PC-9 (cell line): ENCODE results near the gene SF3A2. TPM values are rescaled to one million over a fixed set of nuclear protein-coding genes. Genes with fewer than 3 reads are reported as not detected.

Source experiments
- BruUV-seq: library from RNA; stranded (reverse); fragments of 400-500 nt; replicated peaks from 2 replicates; lab custom pipeline; 2021; lab: Mats Ljungman, UMichigan
- CTCF ChIA-PET: fragments of 300-600 bp; sonication (Branson Sonifier 250); formaldehyde crosslinking; loops from one replicate; lab custom pipeline; 2022; ENCODE audit warnings: antibody characterized with exemption; lab: Charles Lee
- POLR2A ChIA-PET: fragments of 300-600 bp; sonication (Branson Sonifier 250); formaldehyde crosslinking; loops from one replicate; lab custom pipeline; 2022; ENCODE audit warnings: antibody characterized with exemption; ENCODE audit not compliant: unreplicated experiment; lab: Charles Lee
- DNase-seq, 2 experiments: peaks; one replicate each; pipeline versions ENCODE4 v3.0.0 to v3.0.0-alpha.2; 2015 to 2022; ENCODE audit warnings: mixed read lengths in 1 of 2
- H2AFZ ChIP-seq: fragments of 200-600 bp; sonication (generic); 2 replicates; pipeline ENCODE4 v1.8.1; 2017; ENCODE audit warnings: antibody characterized with exemption
- H3F3A ChIP-seq: fragments of 200-600 bp; sonication (generic); 2 replicates; pipeline ENCODE4 v1.8.1; 2017; ENCODE audit warnings: antibody characterized with exemption, mild to moderate bottlenecking, low read depth; ENCODE audit not compliant: insufficient read depth
- H3K27ac ChIP-seq: fragments of 200-600 bp; sonication (generic); 2 replicates; pipeline ENCODE4 v1.6.1; 2016; ENCODE audit warnings: mixed run types
- H3K27me3 ChIP-seq: fragments of 200-600 bp; sonication (generic); 2 replicates; pipeline ENCODE4 v1.6.1; 2016; ENCODE audit warnings: low read depth, mixed run types; ENCODE audit not compliant: insufficient read depth
- H3K36me3 ChIP-seq: fragments of 200-600 bp; sonication (generic); 2 replicates; pipeline ENCODE4 v1.6.1; 2016; ENCODE audit warnings: low read depth, mixed run types
- H3K4me1 ChIP-seq: fragments of 200-600 bp; sonication (generic); replicated peaks from 2 replicates; pipeline ENCODE4 v1.6.1; 2016; ENCODE audit warnings: mixed run types; ENCODE audit not compliant: insufficient read depth
- H3K4me2 ChIP-seq: fragments of 200-600 bp; sonication (generic); 2 replicates; pipeline ENCODE4 v1.6.1; 2017; ENCODE audit warnings: mixed run types
- H3K4me3 ChIP-seq: fragments of 200-600 bp; sonication (generic); 2 replicates; pipeline ENCODE4 v1.6.1; 2016; ENCODE audit warnings: mixed run types
- H3K79me2 ChIP-seq: fragments of 200-600 bp; sonication (generic); 2 replicates; pipeline ENCODE4 v1.6.1; 2017; ENCODE audit warnings: low read depth, mixed run types
- H3K9me2 ChIP-seq: fragments of 200-600 bp; sonication (generic); 2 replicates; pipeline ENCODE4 v1.8.1; 2017; ENCODE audit warnings: mild to moderate bottlenecking; ENCODE audit not compliant: insufficient read depth
- H3K9me3 ChIP-seq: fragments of 200-600 bp; sonication (generic); 2 replicates; pipeline ENCODE4 v1.8.1; 2016; ENCODE audit warnings: low read depth; ENCODE audit not compliant: insufficient read depth
- H4K20me1 ChIP-seq: fragments of 200-600 bp; sonication (generic); 2 replicates; pipeline ENCODE4 v1.8.1; 2017; ENCODE audit not compliant: insufficient read depth
- CTCF ChIP-seq: fragments of 200-600 bp; sonication (generic); conservative IDR thresholded peaks from 2 replicates; pipeline ENCODE4 v1.6.1; 2017; ENCODE audit warnings: mixed run types, antibody characterized with exemption, mild to moderate bottlenecking, moderate library complexity
- EZH2 ChIP-seq: fragments of 200-600 bp; sonication (generic); IDR thresholded peaks from 2 replicates; pipeline ENCODE4 v1.8.0; 2017; ENCODE audit warnings: antibody characterized with exemption, low read depth
- intact Hi-C: fragments of 100-400 bp; cut with micrococcal nuclease; formaldehyde crosslinking; loops from one replicate; pipeline ENCODE4 v1.10.0; 2022; ENCODE audit not compliant: unreplicated experiment
- total RNA-seq: library from RNA; stranded (reverse); gene quantifications from 2 replicates; pipeline ENCODE4 v1.2.3, GENCODE V29; 2021

SF3A2 gene
- total RNA-seq, 1 experiment from 2014 or later: 83.0 TPM

DNA sequence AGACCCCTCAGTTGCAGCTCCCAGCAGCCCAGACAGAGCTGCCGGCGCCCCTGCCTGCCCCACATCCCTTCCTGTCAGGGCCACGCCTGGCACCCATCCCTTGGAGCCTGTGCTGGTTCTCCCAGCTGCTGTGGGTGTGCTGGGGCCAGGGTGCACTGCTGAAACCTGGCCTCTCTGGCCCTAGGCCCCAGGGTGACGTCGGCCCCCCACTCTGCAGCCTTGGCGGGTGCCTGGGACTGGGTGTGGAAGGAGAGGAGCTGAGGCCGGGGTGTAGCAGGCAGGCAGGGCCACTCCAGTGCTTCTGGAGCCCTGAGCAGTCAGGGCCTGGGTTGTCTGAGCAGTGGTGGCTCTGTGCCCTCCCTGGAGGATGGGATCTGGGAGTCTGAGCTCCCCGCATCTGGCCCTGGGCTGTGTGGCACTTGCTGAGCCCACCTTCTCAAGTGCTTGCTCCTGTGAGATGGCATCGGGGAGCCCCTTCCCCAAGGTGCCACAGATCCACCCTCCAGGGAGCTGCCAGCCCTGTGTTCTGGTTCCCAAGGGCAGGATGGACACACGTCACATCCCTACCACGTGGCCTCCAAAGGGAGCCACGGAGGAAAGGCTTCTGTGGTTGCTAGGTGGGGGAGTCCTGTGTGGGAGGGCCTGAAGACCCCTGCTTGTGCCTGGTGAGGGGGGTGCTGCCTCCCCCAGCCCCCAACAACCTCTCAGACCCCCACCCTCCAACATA is 5.7 kb upstream of the SF3A2 start:
- H3K36me3 ChIP-seq: no peaks in the 10 kb centered on the region
- no peaks in the 10 kb centered on the region for H3K4me1 ChIP-seq
- H3K27ac ChIP-seq: no peak overlapping the region
- no peak for DNase-seq
- ChIA-PET CTCF (no interaction called here), POLR2A (interaction anchor here (0.6 kb wide), 1 partner anchor 47 kb away, joined by 4 read pairs; no protein-coding TSS in a partner anchor)
- H2AFZ ChIP-seq: no peak overlapping the region
- no peaks in the 10 kb centered on the region for H3K9me3 ChIP-seq
- peaks cover 24% of the 10 kb centered on the region for H3K79me2 ChIP-seq
- H3K4me2 ChIP-seq: no peak overlapping the region
- no peak for TF ChIP-seq CTCF
- TF ChIP-seq EZH2: no peak
- no peaks in the 10 kb centered on the region for H3F3A ChIP-seq
- H3K27me3 ChIP-seq: no peaks in the 10 kb centered on the region
- H3K9me2 ChIP-seq: no peaks in the 10 kb centered on the region
- no TSS peak for BruUV-seq
- H3K4me3 ChIP-seq: no peak overlapping the region
- intact Hi-C loops: loop anchor here (10.0 kb wide), 1 partner anchor 234 kb away; no protein-coding TSS in a partner anchor
- no peaks in the 10 kb centered on the region for H4K20me1 ChIP-seq

DNA sequence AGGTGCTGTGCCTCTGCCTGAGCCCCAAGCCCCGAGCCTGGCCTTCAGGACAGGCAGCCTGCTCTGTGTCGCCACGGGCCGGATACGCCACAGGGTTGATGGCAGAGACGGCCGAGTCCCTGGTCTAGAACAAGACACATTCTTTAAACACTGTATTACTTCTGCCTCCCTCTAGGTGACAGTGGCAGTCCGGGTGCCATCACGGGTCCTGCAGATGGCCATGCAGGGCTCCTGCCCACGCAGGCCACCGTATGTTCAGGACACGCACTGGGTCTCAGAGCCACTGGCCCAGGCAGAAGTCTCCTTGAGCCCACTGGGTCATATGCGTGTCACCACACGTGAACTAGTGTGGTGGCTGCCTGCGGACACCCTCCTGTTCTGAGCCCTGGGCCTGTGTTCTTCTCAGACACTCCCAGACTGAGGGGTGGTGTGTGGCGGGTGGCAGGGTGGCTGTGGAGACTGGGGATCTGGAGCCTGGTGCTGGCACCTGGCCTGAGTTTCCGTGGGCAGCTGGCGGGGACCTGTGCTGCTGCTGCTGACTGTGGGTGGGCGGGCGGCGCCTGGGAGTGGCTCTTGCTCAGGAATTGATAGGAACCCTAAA is 4.9 kb upstream of the SF3A2 start:
- Histone ChIP-seq H3K4me3 (no peak overlapping the region), H3K27ac (no peak overlapping the region), H4K20me1 (no peaks in the 10 kb centered on the region), H3K4me1 (no peaks in the 10 kb centered on the region), H3K79me2 (peaks cover 24% of the 10 kb centered on the region), H3K9me2 (no peaks in the 10 kb centered on the region), H3K4me2 (no peak overlapping the region), H3F3A (no peaks in the 10 kb centered on the region), H3K36me3 (no peaks in the 10 kb centered on the region), H3K27me3 (no peaks in the 10 kb centered on the region), H2AFZ (no peak overlapping the region), H3K9me3 (no peaks in the 10 kb centered on the region)
- POLR2A ChIA-PET: no interaction called here
- no TSS peak for BruUV-seq
- intact Hi-C loops: loop anchor here (10.0 kb wide), 1 partner anchor 233 kb away; no protein-coding TSS in a partner anchor
- CTCF ChIA-PET: no interaction called here
- no peak for DNase-seq
- no peak for TF ChIP-seq CTCF
- no peak for TF ChIP-seq EZH2

DNA sequence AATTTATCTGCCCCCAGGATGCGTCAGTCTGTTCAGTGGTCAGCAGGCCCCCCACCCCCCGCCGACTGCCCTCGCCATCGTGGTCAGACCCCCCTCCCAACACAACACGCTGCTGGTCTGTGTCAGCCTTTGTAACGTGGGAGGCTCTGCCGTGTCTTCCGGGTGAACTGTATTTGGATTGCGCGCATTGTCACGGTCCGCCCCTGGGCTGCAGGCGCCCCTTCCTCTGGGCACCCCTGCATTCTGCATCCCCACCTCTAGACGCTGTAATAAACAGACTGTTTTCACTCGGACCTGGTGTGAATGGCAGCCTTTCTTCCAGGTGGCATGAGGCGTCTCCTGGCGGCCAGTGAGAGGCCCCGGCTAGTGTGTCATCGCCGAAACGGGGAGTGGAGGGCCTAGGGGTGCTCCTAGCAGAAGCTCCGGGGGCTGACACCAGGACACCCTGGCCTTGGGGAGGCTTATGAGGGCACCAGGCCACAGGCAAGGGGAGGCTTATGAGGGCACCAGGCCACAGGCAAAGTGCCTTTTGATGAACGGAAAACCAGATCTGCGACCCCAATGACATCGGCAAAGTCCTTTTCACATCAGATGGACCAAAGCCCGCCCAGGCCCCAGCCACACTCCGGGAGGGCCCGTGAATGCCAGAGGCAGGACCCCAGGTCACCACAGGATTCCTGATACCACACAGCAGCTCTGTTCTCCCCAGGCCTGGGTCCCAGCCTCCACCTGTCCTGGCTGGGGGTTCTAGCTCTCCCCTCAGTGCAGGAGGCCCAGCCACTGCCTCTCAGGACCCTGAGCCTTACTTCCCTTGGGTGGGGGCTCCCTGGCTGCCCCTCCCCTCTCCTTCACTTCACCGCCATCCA is 4.1 kb upstream of the SF3A2 start:
- DNase-seq: no peak
- Histone ChIP-seq H3F3A (peaks cover 6% of the 10 kb centered on the region; the same call in 1 of the 2 replicates), H3K4me1 (peaks cover under 1% of the 10 kb centered on the region; the same call in 1 of the 2 replicates), H3K79me2 (peaks cover 32% of the 10 kb centered on the region), H3K27me3 (no peaks in the 10 kb centered on the region), H3K4me3 (no peak overlapping the region), H3K4me2 (no peak overlapping the region), H3K9me2 (no peaks in the 10 kb centered on the region), H3K36me3 (no peaks in the 10 kb centered on the region), H2AFZ (no peak overlapping the region), H3K9me3 (no peaks in the 10 kb centered on the region), H4K20me1 (peaks cover 3% of the 10 kb centered on the region), H3K27ac (no peak overlapping the region)
- intact Hi-C loops: loop anchor here (10.0 kb wide), 1 partner anchor 232 kb away; no protein-coding TSS in a partner anchor
- ChIA-PET POLR2A (no interaction called here), CTCF (no interaction called here)
- no TSS peak for BruUV-seq
- TF ChIP-seq CTCF (no peak), EZH2 (no peak)
